OCI-LY3 (cell line): ENCODE results near the gene RASGRP4.

Experiments
- H2AFZ ChIP-seq: fragments of 200-600, 300-600 bp; shearing (Covaris generic); 2 replicates; pipeline ENCODE4 v1.6.0; 2014; ENCODE audit warnings: antibody characterized with exemption, low read depth, low read length
- H3K27ac ChIP-seq: fragments of 200-600, 300-600 bp; sonication (generic); 2 replicates; pipeline ENCODE4 v1.5.1; 2014; ENCODE audit warnings: mild to moderate bottlenecking, low read length, moderate library complexity, mixed read lengths
- H3K27me3 ChIP-seq: fragments of 200-600, 300-600 bp; sonication (generic); 2 replicates; pipeline ENCODE4 v1.6.1; 2014; ENCODE audit warnings: low read depth, low read length, mixed read lengths
- H3K36me3 ChIP-seq: fragments of 200-600, 300-600 bp; sonication (generic); replicated peaks from 2 replicates; pipeline ENCODE3; 2014; ENCODE audit warnings: low read depth, low read length, mixed read lengths
- H3K4me1 ChIP-seq: fragments of 300-600, 200-600 bp; sonication (generic); 2 replicates; pipeline ENCODE4 v1.6.1; 2014; ENCODE audit warnings: low read length, mixed read lengths
- H3K4me2 ChIP-seq: fragments of 200-600, 300-600 bp; sonication (generic); 2 replicates; pipeline ENCODE4 v1.6.1; 2014; ENCODE audit warnings: low read length, mixed read lengths
- H3K4me3 ChIP-seq: fragments of 300-600, 200-600 bp; sonication (generic); 2 replicates; pipeline ENCODE4 v1.5.1; 2014; ENCODE audit warnings: antibody characterized with exemption, mild to moderate bottlenecking, low read length, moderate library complexity
- H3K79me2 ChIP-seq: fragments of 300-600, 200-600 bp; shearing (Covaris generic); 2 replicates; pipeline ENCODE4 v1.6.1; 2014; ENCODE audit warnings: mild to moderate bottlenecking, low read length, mixed read lengths
- H3K9ac ChIP-seq: fragments of 300-600, 200-600 bp; shearing (Covaris generic); 2 replicates; pipeline ENCODE4 v1.6.0; 2014; ENCODE audit warnings: mild to moderate bottlenecking, low read length, moderate library complexity
- H3K9me3 ChIP-seq: fragments of 200-600, 300-600 bp; shearing (Covaris generic); 2 replicates; pipeline ENCODE4 v1.6.1; 2014; ENCODE audit warnings: low read length, mixed read lengths; ENCODE audit not compliant: insufficient read depth
- H4K20me1 ChIP-seq: fragments of 200-600, 300-600 bp; sonication (generic); 2 replicates; pipeline ENCODE4 v1.6.1; 2016; ENCODE audit warnings: low read length, mixed read lengths; ENCODE audit not compliant: insufficient read depth
- CTCF ChIP-seq: fragments of 200-600, 300-600 bp; sonication (generic); IDR thresholded peaks from 2 replicates; pipeline ENCODE4 v1.5.1; 2014; ENCODE audit warnings: antibody characterized with exemption, low read length, low read depth
- EZH2phosphoT487 ChIP-seq: fragments of 200-600 bp; shearing (Covaris generic); IDR thresholded peaks from 2 replicates; pipeline ENCODE4 v1.6.1; 2018; ENCODE audit warnings: antibody characterized with exemption, mixed run types, low read depth

Gene RASGRP4

DNA sequence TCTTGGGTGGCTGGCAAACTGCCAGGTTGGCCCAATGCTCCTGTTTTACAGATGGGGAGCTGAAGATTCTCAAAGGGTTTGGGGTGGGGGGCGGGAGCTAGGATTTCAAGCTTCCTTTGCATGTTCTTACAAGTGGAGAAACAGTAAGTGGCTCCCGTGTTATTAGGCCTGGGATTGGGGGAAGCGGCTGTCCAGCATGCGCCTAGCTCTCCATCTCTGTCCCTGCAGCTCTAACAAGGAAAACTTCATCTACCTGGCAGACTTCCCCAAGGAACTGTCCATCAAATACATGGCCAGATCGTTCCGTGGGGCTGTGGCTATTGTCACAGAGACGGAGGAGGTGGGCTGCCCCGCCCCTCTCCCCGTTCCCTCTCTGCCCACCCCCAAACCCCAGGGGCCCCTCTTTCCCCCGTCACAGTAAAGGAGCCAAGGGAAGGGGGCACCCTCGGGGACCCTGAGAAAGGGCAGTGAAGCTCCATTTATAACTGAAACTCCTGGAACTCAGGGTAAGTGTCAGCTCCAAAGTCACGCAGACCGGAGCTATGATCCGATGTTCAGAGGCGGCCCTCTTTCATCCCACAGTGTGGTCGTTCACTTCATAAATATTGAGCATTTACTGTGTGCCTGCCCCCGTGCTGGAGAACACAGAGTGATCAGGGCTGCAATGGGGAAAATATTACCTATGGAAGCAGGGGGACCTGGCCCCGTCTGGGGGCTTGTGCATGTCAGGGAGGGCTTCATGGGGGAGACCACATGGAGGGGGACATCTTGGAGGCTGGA lies 66.6 kb downstream of the RASGRP4 start:
- Histone ChIP-seq H4K20me1 (no peaks in the 10 kb centered on the region), H3K4me1 (no peaks in the 10 kb centered on the region), H3K79me2 (no peaks in the 10 kb centered on the region), H3K9me3 (no peaks in the 10 kb centered on the region; the same call in 1 of the 2 replicates), H3K4me3 (no peak overlapping the region), H2AFZ (no peak overlapping the region), H3K27ac (no peak overlapping the region), H3K27me3 (peaks cover 7% of the 10 kb centered on the region), H3K9ac (no peak overlapping the region), H3K36me3 (no peaks in the 10 kb centered on the region), H3K4me2 (no peak overlapping the region)
- TF ChIP-seq EZH2phosphoT487 (no peak), CTCF (no peak)
